Right ventricle myocardium inferior (tissue), 1 donor: ENCODE results near the gene MEA1. TPM values are rescaled to one million over a fixed set of nuclear protein-coding genes. Genes with fewer than 3 reads are reported as not detected.

Experiments used
- ATAC-seq: fragments of 200-7000 bp; cut with Tn5 transposase; one replicate; pipeline ENCODE4 v1.9.1; 2020; ENCODE audit warnings: mild to moderate bottlenecking, moderate library complexity
- DNase-seq: peaks from one replicate; pipeline ENCODE4 v3.0.0; 2021; ENCODE audit errors: missing footprints
- intact Hi-C: fragments of 100-400 bp; cut with DNase I; formaldehyde crosslinking; loops from one replicate; pipeline ENCODE4 v1.11.0; 2022
- total RNA-seq: library from RNA; stranded (reverse); fragmentation: NEBNext Ultra II Directional; extraction: Animal tissue kit (Norgen Biotek cat#: 25700); gene quantifications from one replicate; pipeline ENCODE4 v1.2.1, GENCODE V29; 2021
- donor health status: DM: no; HTN: yes; CAD: no; lungs with severe emphysema.

MEA1 gene
- total RNA-seq, 1 donor from 2014 or later: 32.1 TPM

GRCh38 chr6:42963179-42963854 lies 50.4 kb downstream of the MEA1 start:
- intact Hi-C loops: no loop called here
- DNase-seq (no peak), ATAC-seq (no peak)

GRCh38 chr6:42962502-42963178 lies 51.1 kb downstream of the MEA1 start:
- intact Hi-C loops: no loop called here
- DNase-seq (no peak), ATAC-seq (no peak)

- intact Hi-C loops: no loop called here
- ATAC-seq (no peak), DNase-seq (no peak)
Measured at GRCh38 chr6:42962096-42962495, 51.6 kb downstream of the MEA1 start.

Other genes with a start within 250 kb of the MEA1 start
- 11.6 TPM for gene BICRAL, start 231.9 kb downstream of the MEA1 start, total RNA-seq
- 44.5 TPM for gene RPL7L1, start 134.3 kb downstream of the MEA1 start, total RNA-seq
- not detected for gene PTCRA, start 97.9 kb downstream of the MEA1 start, total RNA-seq
- 22.9 TPM for gene CNPY3, start 84.5 kb downstream of the MEA1 start, total RNA-seq
- 0.97 TPM for gene GNMT, start 53.2 kb downstream of the MEA1 start, total RNA-seq
- 25.5 TPM for gene PEX6, start 34.8 kb downstream of the MEA1 start, total RNA-seq
- gene PPP2R5D, start 29.4 kb downstream of the MEA1 start, total RNA-seq: 34.2 TPM
- 145 TPM for gene KLHDC3, start 303 bp upstream of the MEA1 start, total RNA-seq
- gene RRP36, start 7.7 kb upstream of the MEA1 start, total RNA-seq: 26.1 TPM
- gene CUL7, start 39.9 kb upstream of the MEA1 start, total RNA-seq: 7.3 TPM
- gene MRPL2, start 45.5 kb upstream of the MEA1 start, total RNA-seq: 99.7 TPM
- gene KLC4, start 45.7 kb upstream of the MEA1 start, total RNA-seq: 30.0 TPM
- 1.7 TPM for gene PTK7, start 62.4 kb upstream of the MEA1 start, total RNA-seq
- 77.6 TPM for gene SRF, start 157.3 kb upstream of the MEA1 start, total RNA-seq
- gene CUL9, start 168.2 kb upstream of the MEA1 start, total RNA-seq: 14.0 TPM
- 29.9 TPM for gene DNPH1, start 215.5 kb upstream of the MEA1 start, total RNA-seq
- gene TTBK1, start 229.5 kb upstream of the MEA1 start, total RNA-seq: 0.19 TPM